Ishikawa (cell line): ENCODE data around the gene SPACA9.

Experiments
- CREB1 ChIP-seq: IDR thresholded peaks from 2 replicates; pipeline ENCODE4 v1.6.1; 2012; ENCODE audit warnings: low read depth
- MAX ChIP-seq: IDR thresholded peaks from 2 replicates; pipeline ENCODE4 v1.6.1; 2012
- RAD21 ChIP-seq: IDR thresholded peaks from 2 replicates; pipeline ENCODE4 v1.6.1; 2012; ENCODE audit warnings: low read depth
- TAF1 ChIP-seq: IDR thresholded peaks from 2 replicates; pipeline ENCODE4 v1.6.1; 2012; ENCODE audit warnings: low read depth, mild to moderate bottlenecking
- TEAD4 ChIP-seq: IDR thresholded peaks from 2 replicates; pipeline ENCODE4 v1.6.1; 2012

GRCh38 chr9:132846918-132847515, 31.7 kb upstream of the SPACA9 start:
- no peak for TF ChIP-seq TAF1
- no peak for TF ChIP-seq CREB1
- TF ChIP-seq TEAD4, result no peak
- TF ChIP-seq RAD21, result no peak
- TF ChIP-seq MAX, result no peak
